ENCODE data around the gene CHAT. TPM values are rescaled to one million over a fixed set of nuclear protein-coding genes. Genes with fewer than 3 reads are reported as not detected.

Gene CHAT
- total RNA-seq, 2 experiments from 2014 or later: not detected

DNA sequence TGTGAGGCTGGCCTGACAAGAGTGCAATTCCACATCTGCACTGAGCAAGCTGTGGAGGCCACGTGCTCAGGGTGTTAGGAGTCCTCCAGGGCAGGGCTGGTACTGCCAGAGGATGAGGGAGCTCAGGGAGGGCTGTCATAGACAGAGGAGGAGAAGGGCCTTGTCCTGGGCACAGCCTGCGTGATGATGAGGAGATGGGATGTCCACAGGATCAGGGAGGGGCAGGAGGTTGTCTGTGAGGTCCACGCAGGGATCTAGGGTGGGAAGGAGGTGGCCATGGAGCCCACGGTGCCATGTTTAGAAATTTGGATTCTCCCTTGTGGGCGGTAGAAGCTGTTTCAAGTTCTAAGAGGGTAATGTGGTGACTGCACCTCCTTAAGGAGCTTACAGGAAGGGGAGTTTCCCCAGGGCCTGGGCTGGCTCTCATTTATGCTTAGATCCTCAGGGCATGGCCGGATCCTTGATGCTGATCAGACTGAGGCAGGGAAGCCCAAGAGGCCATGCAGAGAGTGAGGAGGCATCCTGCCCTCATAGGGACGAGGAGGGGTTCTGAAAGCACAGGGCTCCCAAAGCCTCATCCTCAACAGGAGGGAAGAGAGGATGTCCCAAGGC lies 30.3 kb downstream of the CHAT start:
- no peaks in the 10 kb centered on the region for H3K9me3 Mint-ChIP-seq
- TF ChIP-seq, protein P1, sequence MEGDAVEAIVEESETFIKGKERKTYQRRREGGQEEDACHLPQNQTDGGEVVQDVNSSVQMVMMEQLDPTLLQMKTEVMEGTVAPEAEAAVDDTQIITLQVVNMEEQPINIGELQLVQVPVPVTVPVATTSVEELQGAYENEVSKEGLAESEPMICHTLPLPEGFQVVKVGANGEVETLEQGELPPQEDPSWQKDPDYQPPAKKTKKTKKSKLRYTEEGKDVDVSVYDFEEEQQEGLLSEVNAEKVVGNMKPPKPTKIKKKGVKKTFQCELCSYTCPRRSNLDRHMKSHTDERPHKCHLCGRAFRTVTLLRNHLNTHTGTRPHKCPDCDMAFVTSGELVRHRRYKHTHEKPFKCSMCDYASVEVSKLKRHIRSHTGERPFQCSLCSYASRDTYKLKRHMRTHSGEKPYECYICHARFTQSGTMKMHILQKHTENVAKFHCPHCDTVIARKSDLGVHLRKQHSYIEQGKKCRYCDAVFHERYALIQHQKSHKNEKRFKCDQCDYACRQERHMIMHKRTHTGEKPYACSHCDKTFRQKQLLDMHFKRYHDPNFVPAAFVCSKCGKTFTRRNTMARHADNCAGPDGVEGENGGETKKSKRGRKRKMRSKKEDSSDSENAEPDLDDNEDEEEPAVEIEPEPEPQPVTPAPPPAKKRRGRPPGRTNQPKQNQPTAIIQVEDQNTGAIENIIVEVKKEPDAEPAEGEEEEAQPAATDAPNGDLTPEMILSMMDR (IDR thresholded peaks at IDR 0.05): no peak
- no peak for DNase-seq
- ChIA-PET CTCF (no interaction called here), POLR2A (no interaction called here)
- H3K4me1 Mint-ChIP-seq (ENCODE audit: low read depth): peaks cover 9% of the 10 kb centered on the region
- peaks cover 8% of the 10 kb centered on the region for H3K27me3 Mint-ChIP-seq
- ATAC-seq: no peak
- intact Hi-C loops (cut with micrococcal nuclease): no loop called here
- no peaks in the 10 kb centered on the region for H3K36me3 Mint-ChIP-seq (ENCODE audit: low read depth)
- H3K27ac Mint-ChIP-seq: no peak overlapping the region
- H3K4me3 Mint-ChIP-seq: no peak overlapping the region

DNA sequence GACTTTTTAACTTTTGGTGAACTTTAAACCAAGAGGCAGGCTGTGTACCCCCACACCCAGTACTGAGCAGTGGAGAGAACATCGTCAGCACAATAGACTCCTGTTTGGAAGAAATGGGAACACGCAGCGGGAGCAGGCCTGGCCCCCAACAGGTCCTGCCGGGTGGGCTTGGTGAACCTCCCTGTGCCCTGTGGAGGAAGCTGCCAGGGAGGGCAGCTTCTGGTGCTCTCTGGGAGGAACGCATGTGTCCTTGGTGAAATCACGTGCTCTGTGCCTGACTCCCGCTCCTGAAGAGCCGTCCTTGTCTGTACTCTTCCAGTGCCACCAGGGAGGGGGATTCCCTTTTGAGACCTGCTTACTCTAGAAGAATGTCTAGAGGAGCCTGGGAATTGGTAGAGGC lies 31.6 kb downstream of the CHAT start:
- Mint-ChIP-seq H3K36me3 (ENCODE audit: low read depth) (no peaks in the 10 kb centered on the region), H3K4me3 (no peak overlapping the region), H3K27me3 (peaks cover 3% of the 10 kb centered on the region), H3K4me1 (ENCODE audit: low read depth) (peaks cover 16% of the 10 kb centered on the region), H3K27ac (no peak overlapping the region), H3K9me3 (no peaks in the 10 kb centered on the region)
- ATAC-seq: no peak
- CTCF ChIA-PET: interaction anchor here (1.4 kb wide), 1 partner anchor 50 kb away, joined by 4 read pairs; no protein-coding TSS in a partner anchor
- POLR2A ChIA-PET: interaction anchor here (1.3 kb wide), 1 partner anchor 39 kb away, joined by 3 read pairs; no protein-coding TSS in a partner anchor
- intact Hi-C loops (cut with micrococcal nuclease): no loop called here
- no peak for DNase-seq
- TF ChIP-seq, protein P1 (IDR thresholded peaks at IDR 0.05): no peak

DNA sequence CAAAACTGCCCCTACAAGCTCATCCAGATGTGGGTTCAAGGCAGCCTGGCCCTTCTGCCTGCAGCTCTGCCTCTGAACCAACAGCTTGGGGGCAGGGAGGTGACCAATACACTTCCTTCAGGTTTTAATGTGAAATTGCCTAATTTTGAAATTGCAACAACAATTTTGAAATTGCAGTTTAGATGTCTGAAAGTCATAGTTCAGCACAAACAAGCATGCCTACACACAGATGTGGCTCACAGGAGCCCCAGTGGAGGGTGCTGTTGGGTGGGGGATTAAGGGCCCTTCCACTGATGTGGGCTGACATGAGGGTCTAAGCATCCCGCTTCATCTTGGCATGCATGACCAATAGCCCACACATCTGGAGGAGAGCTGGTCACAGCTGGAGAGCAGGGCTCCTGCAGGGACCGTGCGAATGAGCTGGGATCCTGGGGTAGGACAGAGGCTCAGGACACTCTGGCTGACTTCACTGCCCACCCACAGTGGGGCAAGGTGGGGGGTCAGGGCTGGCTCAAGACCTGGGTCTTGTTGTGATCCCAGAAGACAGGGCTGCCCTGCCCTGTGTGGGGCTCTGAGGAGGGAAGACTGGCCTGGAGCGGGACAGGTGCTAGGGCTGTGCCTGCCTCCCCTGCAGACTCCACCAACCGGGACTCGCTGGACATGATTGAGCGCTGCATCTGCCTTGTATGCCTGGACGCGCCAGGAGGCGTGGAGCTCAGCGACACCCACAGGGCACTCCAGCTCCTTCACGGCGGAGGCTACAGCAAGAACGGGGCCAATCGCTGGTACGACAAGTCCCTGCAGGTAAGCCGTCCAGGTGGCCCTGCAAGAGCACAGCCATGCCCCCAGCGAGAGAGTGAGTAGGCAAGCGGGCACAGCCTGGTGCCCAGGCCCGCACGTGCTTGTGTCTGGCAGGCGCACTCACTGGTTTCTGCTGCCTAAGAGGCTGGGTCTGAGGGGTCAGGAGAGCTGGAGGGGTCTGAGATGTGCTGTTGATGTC lies 32.3 kb downstream of the CHAT start:
- Mint-ChIP-seq H3K36me3 (ENCODE audit: low read depth) (no peaks in the 10 kb centered on the region), H3K27me3 (peaks cover 3% of the 10 kb centered on the region), H3K9me3 (no peaks in the 10 kb centered on the region), H3K4me1 (ENCODE audit: low read depth) (peaks cover 16% of the 10 kb centered on the region), H3K4me3 (no peak overlapping the region), H3K27ac (no peak overlapping the region)
- ChIA-PET CTCF (interaction anchor here (1.4 kb wide), 1 partner anchor 51 kb away, joined by 4 read pairs; no protein-coding TSS in a partner anchor), POLR2A (interaction anchor here (1.3 kb wide), 1 partner anchor 39 kb away, joined by 3 read pairs; no protein-coding TSS in a partner anchor)
- ATAC-seq (no peak), DNase-seq (no peak)
- TF ChIP-seq, protein P1 (IDR thresholded peaks at IDR 0.05): no peak
- intact Hi-C loops (cut with micrococcal nuclease): no loop called here

DNA sequence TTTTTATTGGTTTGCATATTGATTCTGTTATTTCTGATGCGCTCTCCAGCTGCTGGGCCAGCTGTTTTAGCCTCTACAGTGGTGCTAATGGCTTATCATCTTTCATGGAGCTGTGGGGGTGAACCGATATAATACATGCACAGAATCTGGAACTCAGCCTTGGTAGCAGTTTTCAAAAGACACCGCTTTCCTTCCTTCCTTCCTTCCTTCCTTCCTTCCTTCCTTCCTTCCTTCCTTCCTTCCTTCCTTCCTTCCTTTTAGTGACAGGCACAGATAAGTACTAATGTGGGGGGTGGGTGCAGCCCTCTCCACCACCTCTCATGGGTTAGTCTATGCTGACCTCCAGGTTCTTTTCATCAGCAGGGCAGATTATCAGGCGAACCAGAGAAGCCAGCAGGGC lies 33.7 kb downstream of the CHAT start:
- intact Hi-C loops (cut with micrococcal nuclease): no loop called here
- no peak overlapping the region for H3K27ac Mint-ChIP-seq
- DNase-seq (no peak), ATAC-seq (no peak)
- ChIA-PET POLR2A (no interaction called here), CTCF (interaction anchor here (1.2 kb wide), 1 partner anchor 53 kb away, joined by 3 read pairs; no protein-coding TSS in a partner anchor)
- no peaks in the 10 kb centered on the region for H3K9me3 Mint-ChIP-seq
- no peak overlapping the region for H3K4me3 Mint-ChIP-seq
- no peaks in the 10 kb centered on the region for H3K36me3 Mint-ChIP-seq (ENCODE audit: low read depth)
- peaks cover 16% of the 10 kb centered on the region for H3K4me1 Mint-ChIP-seq (ENCODE audit: low read depth)
- peaks cover 3% of the 10 kb centered on the region for H3K27me3 Mint-ChIP-seq
- TF ChIP-seq, protein P1 (IDR thresholded peaks at IDR 0.05): no peak

All from activated CD8-positive, alpha-beta T cell treated with anti-CD3 and anti-CD28 coated beads for 36 hours (primary cell).